ENCODE results near the gene HACE1.
"Not testable (repeated sequence)": the region's sequence is repeated elsewhere in the genome, so short reads cannot be mapped to it uniquely, and the experiment has no call there.

Gene HACE1

DNA sequence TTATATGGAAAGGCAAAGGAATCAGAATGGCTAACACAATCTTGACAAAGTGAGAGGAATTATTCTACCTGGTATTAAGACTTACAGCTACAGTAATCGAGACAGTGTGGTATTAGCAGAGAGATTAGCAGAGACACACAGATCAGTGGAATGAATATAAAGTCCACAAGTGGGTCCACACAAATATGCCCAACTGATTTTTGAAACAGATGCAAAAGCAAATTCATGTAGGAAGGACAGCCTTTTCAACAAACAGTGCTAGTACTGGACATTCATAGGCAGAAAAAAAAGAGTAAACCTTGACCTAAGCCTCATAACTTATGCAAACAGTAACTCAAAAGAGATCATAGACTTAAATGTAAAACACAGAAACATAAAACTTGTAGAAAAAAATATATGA, 22.6 kb downstream of the HACE1 start:
- no peak overlapping the region for H3K4me3 ChIP-seq (replicated peaks; ENCODE audit: low read depth, low read length)
- no peak for DNase-seq (ENCODE audit: extremely low read depth, insufficient read length)
- TF ChIP-seq, protein P1, sequence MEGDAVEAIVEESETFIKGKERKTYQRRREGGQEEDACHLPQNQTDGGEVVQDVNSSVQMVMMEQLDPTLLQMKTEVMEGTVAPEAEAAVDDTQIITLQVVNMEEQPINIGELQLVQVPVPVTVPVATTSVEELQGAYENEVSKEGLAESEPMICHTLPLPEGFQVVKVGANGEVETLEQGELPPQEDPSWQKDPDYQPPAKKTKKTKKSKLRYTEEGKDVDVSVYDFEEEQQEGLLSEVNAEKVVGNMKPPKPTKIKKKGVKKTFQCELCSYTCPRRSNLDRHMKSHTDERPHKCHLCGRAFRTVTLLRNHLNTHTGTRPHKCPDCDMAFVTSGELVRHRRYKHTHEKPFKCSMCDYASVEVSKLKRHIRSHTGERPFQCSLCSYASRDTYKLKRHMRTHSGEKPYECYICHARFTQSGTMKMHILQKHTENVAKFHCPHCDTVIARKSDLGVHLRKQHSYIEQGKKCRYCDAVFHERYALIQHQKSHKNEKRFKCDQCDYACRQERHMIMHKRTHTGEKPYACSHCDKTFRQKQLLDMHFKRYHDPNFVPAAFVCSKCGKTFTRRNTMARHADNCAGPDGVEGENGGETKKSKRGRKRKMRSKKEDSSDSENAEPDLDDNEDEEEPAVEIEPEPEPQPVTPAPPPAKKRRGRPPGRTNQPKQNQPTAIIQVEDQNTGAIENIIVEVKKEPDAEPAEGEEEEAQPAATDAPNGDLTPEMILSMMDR (IDR thresholded peaks at IDR 0.05; ENCODE audit: insufficient read depth, low read length, poor library complexity, severe bottlenecking) = no peak
- H3K36me3 ChIP-seq (ENCODE audit: control insufficient read depth, insufficient read depth, low read length) = no peaks in the 10 kb centered on the region
- no peaks in the 10 kb centered on the region for H3K27me3 ChIP-seq (replicated peaks; ENCODE audit: control insufficient read depth, insufficient read depth, low read length)

GRCh38 chr6:104836479-104837020, 23.2 kb downstream of the HACE1 start:
- H3K4me3 ChIP-seq (replicated peaks; ENCODE audit: low read depth, low read length); DNase-seq (ENCODE audit: extremely low read depth, insufficient read length); H3K27me3 ChIP-seq (replicated peaks; ENCODE audit: control insufficient read depth, insufficient read depth, low read length); H3K36me3 ChIP-seq (ENCODE audit: control insufficient read depth, insufficient read depth, low read length): not testable (repeated sequence)

DNA sequence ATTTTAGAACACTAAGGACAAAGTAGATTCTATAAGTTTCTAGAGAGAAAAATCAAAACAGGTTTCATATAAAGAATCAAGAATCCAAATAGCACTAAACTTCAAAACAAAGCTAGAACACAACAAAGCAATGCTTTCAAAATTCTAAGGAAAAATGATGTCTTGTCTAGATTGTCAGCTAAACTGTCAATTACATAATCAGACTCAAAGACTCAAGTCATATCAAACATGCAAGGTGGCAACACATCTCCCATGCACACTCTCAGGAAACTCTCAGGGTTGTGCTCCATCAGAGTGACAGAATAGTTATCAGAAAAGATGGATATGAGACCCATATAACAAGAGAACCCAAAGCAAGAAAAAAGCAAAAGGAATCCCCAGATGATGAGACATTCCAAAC, 23.9 kb downstream of the HACE1 start:
- Histone ChIP-seq H3K4me3 (replicated peaks; ENCODE audit: low read depth, low read length) (no peak overlapping the region), H3K27me3 (replicated peaks; ENCODE audit: control insufficient read depth, insufficient read depth, low read length) (no peaks in the 10 kb centered on the region), H3K36me3 (ENCODE audit: control insufficient read depth, insufficient read depth, low read length) (no peaks in the 10 kb centered on the region)
- TF ChIP-seq, protein P1 (IDR thresholded peaks at IDR 0.05; ENCODE audit: insufficient read depth, low read length, poor library complexity, severe bottlenecking) = no peak
- no peak for DNase-seq (ENCODE audit: extremely low read depth, insufficient read length)

GRCh38 chr6:104829183-104829958, 30.3 kb downstream of the HACE1 start:
- no peaks in the 10 kb centered on the region for H3K27me3 ChIP-seq (replicated peaks; ENCODE audit: control insufficient read depth, insufficient read depth, low read length)
- H3K36me3 ChIP-seq (ENCODE audit: control insufficient read depth, insufficient read depth, low read length) = no peaks in the 10 kb centered on the region
- no peak for DNase-seq (ENCODE audit: extremely low read depth, insufficient read length)
- TF ChIP-seq, protein P1 (IDR thresholded peaks at IDR 0.05; ENCODE audit: insufficient read depth, low read length, poor library complexity, severe bottlenecking) = no peak
- H3K4me3 ChIP-seq (replicated peaks; ENCODE audit: low read depth, low read length) = no peak overlapping the region

DNA sequence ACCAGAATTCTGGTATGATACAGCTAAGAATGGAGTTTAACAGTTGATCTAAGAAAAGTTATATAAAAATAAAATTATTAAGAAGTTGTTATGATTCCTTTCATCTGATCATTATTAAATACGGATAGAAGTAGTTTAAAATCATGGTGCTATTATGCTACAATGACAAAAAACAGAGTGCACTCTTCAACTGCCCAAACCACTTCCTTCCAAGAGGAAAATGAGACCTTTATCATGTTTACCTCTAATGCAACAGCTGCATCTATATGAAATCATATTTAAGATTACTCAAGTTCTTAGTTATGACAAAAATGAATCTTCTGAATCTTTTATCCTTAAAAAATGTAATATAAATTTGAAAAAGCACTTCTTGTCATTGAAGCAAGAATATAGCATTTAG, 31.2 kb downstream of the HACE1 start:
- TF ChIP-seq, protein P1 (IDR thresholded peaks at IDR 0.05; ENCODE audit: insufficient read depth, low read length, poor library complexity, severe bottlenecking) = no peak
- no peak for DNase-seq (ENCODE audit: extremely low read depth, insufficient read length)
- Histone ChIP-seq H3K27me3 (replicated peaks; ENCODE audit: control insufficient read depth, insufficient read depth, low read length) (no peaks in the 10 kb centered on the region), H3K4me3 (replicated peaks; ENCODE audit: low read depth, low read length) (no peak overlapping the region), H3K36me3 (ENCODE audit: control insufficient read depth, insufficient read depth, low read length) (no peaks in the 10 kb centered on the region)

DNA sequence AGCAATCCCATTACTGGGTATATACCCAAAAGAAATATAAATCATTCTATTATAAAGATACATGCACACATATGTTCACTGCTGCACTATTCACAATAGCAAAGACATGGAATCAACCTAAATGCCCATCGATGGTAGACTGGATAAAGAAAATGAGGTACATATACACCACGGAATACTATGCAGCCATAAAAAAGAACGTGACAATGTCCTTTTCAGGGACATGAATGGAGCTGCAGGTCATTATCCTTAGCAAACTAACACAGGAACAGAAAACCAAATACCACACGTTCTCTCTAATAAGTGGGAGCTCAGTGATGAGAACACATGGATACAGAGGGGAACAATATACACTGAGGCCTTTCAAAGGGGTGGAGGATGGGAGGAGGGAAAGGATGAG, 38.9 kb downstream of the HACE1 start:
- not testable (repeated sequence) for H3K36me3 ChIP-seq (ENCODE audit: control insufficient read depth, insufficient read depth, low read length); H3K4me3 ChIP-seq (replicated peaks; ENCODE audit: low read depth, low read length); H3K27me3 ChIP-seq (replicated peaks; ENCODE audit: control insufficient read depth, insufficient read depth, low read length); DNase-seq (ENCODE audit: extremely low read depth, insufficient read length)
